HCT116 (cell line): ENCODE data around the gene LHFPL4. TPM values are rescaled to one million over a fixed set of nuclear protein-coding genes. Genes with fewer than 3 reads are reported as not detected.

Source experiments
- ATAC-seq: fragments of 200-7000 bp; cut with Tn5 transposase; 2 replicates; pipeline ENCODE4 v1.9.1; 2020; ENCODE audit warnings: mild to moderate bottlenecking, moderate library complexity
- BruUV-seq: library from RNA; stranded (reverse); fragments of 400-500 nt; replicated peaks from 2 replicates; lab custom pipeline; 2021; lab: Mats Ljungman, UMichigan
- CTCF ChIA-PET: fragments of 300-600 bp; sonication (Branson Sonifier 250); formaldehyde crosslinking; loops from one replicate; lab custom pipeline; 2021; ENCODE audit warnings: antibody characterized with exemption; lab: Charles Lee
- POLR2A ChIA-PET: fragments of 300-600, 350-600 bp; sonication (Branson Sonifier 250); formaldehyde crosslinking; loops from one replicate; lab custom pipeline; 2021; ENCODE audit warnings: antibody characterized with exemption; lab: Charles Lee
- RAD21 ChIA-PET, 2 experiments: fragments of 300-600 bp; sonication (Branson Sonifier 250); formaldehyde crosslinking; loops; one replicate each; lab custom pipeline; 2023; ENCODE audit warnings: low total read pairs in 2 of 2; ENCODE audit not compliant: uncharacterized antibody in 2 of 2, unreplicated experiment in 2 of 2, low non-redundant PET in 1 of 2; lab: Charles Lee
- DNase-seq: peaks from one replicate; pipeline ENCODE4 v3.0.0-alpha.2; 2010; ENCODE audit warnings: low read depth, low spot score
- H2AFZ ChIP-seq: fragments of 200-600 bp; shearing (Covaris generic), sonication (generic); 2 replicates; pipeline ENCODE4 v1.6.1; 2017; ENCODE audit warnings: low read depth, mixed run types, mixed read lengths, antibody characterized with exemption, low read length; ENCODE audit not compliant: poor library complexity, severe bottlenecking
- H3K27ac ChIP-seq: 2 replicates; pipeline ENCODE4 v1.5.1; 2012; ENCODE audit warnings: low read depth, low read length
- H3K27me3 ChIP-seq: fragments of 200-600 bp; sonication (generic); 2 replicates; pipeline ENCODE4 v1.6.1; 2016; ENCODE audit warnings: mixed run types, low read length, mixed read lengths; ENCODE audit not compliant: insufficient read depth
- H3K36me3 ChIP-seq, 2 experiments: fragments of 200-500 bp in 1 of 2; fragments of 200-600 bp in 1 of 2; sonication (Bioruptor generic) in 1 of 2; sonication (generic) in 1 of 2; 2 replicates each; pipeline versions ENCODE4 v1.5.1 to v1.6.1; 2014 to 2016; ENCODE audit warnings: low read length in 2 of 2, inconsistent platforms in 1 of 2, mixed read lengths in 1 of 2, mixed run types in 1 of 2; ENCODE audit not compliant: insufficient read depth in 2 of 2, control insufficient read depth in 1 of 2
- H3K4me1 ChIP-seq, 2 experiments: fragments of 200-600 bp in 1 of 2; sonication (generic) in 1 of 2; 2 replicates each; pipeline versions ENCODE4 v1.5.1 to v1.6.1; 2012 to 2017; ENCODE audit warnings: low read length in 2 of 2, inconsistent platforms in 1 of 2, mild to moderate bottlenecking in 1 of 2, mixed read lengths in 1 of 2, mixed run types in 1 of 2, moderate library complexity in 1 of 2; ENCODE audit not compliant: insufficient read depth in 2 of 2, control insufficient read depth in 1 of 2
- H3K4me2 ChIP-seq: fragments of 200-600 bp; sonication (generic); 2 replicates; pipeline ENCODE4 v1.6.1; 2017; ENCODE audit warnings: mixed run types, low read length, mixed read lengths
- H3K4me3 ChIP-seq, 2 experiments: fragments of 200-600 bp in 1 of 2; sonication (generic) in 1 of 2; replicated peaks in 1 of 2; 2 replicates each; pipeline ENCODE4 v1.5.1; 2011 to 2016; ENCODE audit warnings: low read length in 2 of 2, control low read depth in 1 of 2, low read depth in 1 of 2, mild to moderate bottlenecking in 1 of 2, mixed read lengths in 1 of 2, mixed run types in 1 of 2
- H3K79me2 ChIP-seq: fragments of 200-600 bp; sonication (generic); 2 replicates; pipeline ENCODE4 v1.6.1; 2017; ENCODE audit warnings: mild to moderate bottlenecking, mixed run types, low read length, moderate library complexity, mixed read lengths; ENCODE audit not compliant: insufficient read depth
- H3K9ac ChIP-seq: fragments of 200-600 bp; sonication (generic); 2 replicates; pipeline ENCODE4 v1.6.1; 2016; ENCODE audit warnings: low read length, mixed read lengths
- H3K9me2 ChIP-seq: fragments of 200-600 bp; sonication (generic), shearing (Covaris generic); 2 replicates; pipeline ENCODE4 v1.6.1; 2017; ENCODE audit warnings: mixed run types, mild to moderate bottlenecking, moderate library complexity; ENCODE audit not compliant: insufficient read depth
- H3K9me3 ChIP-seq, 2 experiments: fragments of 200-500 bp in 1 of 2; fragments of 200-600 bp in 1 of 2; sonication (Bioruptor generic) in 1 of 2; sonication (generic) in 1 of 2; 2 replicates each; pipeline ENCODE4 v1.6.1; 2014 to 2017; ENCODE audit warnings: low read length in 2 of 2, mixed read lengths in 2 of 2, inconsistent platforms in 1 of 2, low read depth in 1 of 2, mild to moderate bottlenecking in 1 of 2, mixed run types in 1 of 2, moderate library complexity in 1 of 2; ENCODE audit not compliant: control insufficient read depth in 1 of 2, insufficient read depth in 1 of 2
- H4K20me1 ChIP-seq: fragments of 200-600 bp; sonication (generic), shearing (Covaris generic); 2 replicates; pipeline ENCODE4 v1.6.1; 2017; ENCODE audit warnings: mixed run types, mild to moderate bottlenecking, moderate library complexity; ENCODE audit not compliant: insufficient read depth
- CBX3 ChIP-seq: IDR thresholded peaks from 2 replicates; pipeline ENCODE4 v1.6.1; 2012; ENCODE audit warnings: low read depth
- CTCF ChIP-seq, 3 experiments: fragments of 200-600 bp in 1 of 3; sonication (generic) in 1 of 3; IDR thresholded peaks in 2 of 3; conservative IDR thresholded peaks in 1 of 3; 2 replicates each; pipeline ENCODE4 v1.5.1; 2012 to 2017; ENCODE audit warnings: low read depth in 2 of 3, low read length in 2 of 3, antibody characterized with exemption in 1 of 3, borderline replicate concordance in 1 of 3, control low read depth in 1 of 3, mild to moderate bottlenecking in 1 of 3, mixed read lengths in 1 of 3, mixed run types in 1 of 3, moderate library complexity in 1 of 3; ENCODE audit not compliant: insufficient read depth in 1 of 3
- EGR1 ChIP-seq: IDR thresholded peaks from 2 replicates; pipeline ENCODE4 v1.6.1; 2012; ENCODE audit warnings: low read depth
- EZH2 ChIP-seq: fragments of 200-600 bp; sonication (generic); IDR thresholded peaks from 2 replicates; pipeline ENCODE4 v1.6.1; 2017; ENCODE audit warnings: antibody characterized with exemption, mixed run types
- EZH2phosphoT487 ChIP-seq: fragments of 200-600 bp; IDR thresholded peaks from 2 replicates; pipeline ENCODE4 v1.6.1; 2018; ENCODE audit warnings: antibody characterized with exemption, borderline replicate concordance
- POLR2A ChIP-seq: IDR thresholded peaks from 2 replicates; pipeline ENCODE4 v1.7.0; 2011; ENCODE audit warnings: borderline replicate concordance; ENCODE audit not compliant: insufficient read depth, insufficient read length; ENCODE audit errors: extremely low read depth
- REST ChIP-seq: IDR thresholded peaks from 2 replicates; pipeline ENCODE4 v1.6.1; 2012; ENCODE audit warnings: low read depth
- SP1 ChIP-seq: IDR thresholded peaks from 2 replicates; pipeline ENCODE4 v1.6.1; 2012; ENCODE audit warnings: low read depth
- SRF ChIP-seq: IDR thresholded peaks from 2 replicates; pipeline ENCODE4 v1.6.1; 2012; ENCODE audit warnings: low read depth
- TCF7L2 ChIP-seq: IDR thresholded peaks from 2 replicates; pipeline ENCODE4 v1.7.0; 2011; ENCODE audit warnings: borderline replicate concordance, inconsistent platforms; ENCODE audit not compliant: insufficient read depth, insufficient read length; ENCODE audit errors: extremely low read depth
- YY1 ChIP-seq: IDR thresholded peaks from 2 replicates; pipeline ENCODE4 v1.6.1; 2011; ENCODE audit warnings: low read length, low read depth, moderate library complexity, mild to moderate bottlenecking; ENCODE audit not compliant: insufficient replicate concordance; ENCODE audit errors: extremely low read depth
- ZBTB33 ChIP-seq: IDR thresholded peaks from 2 replicates; pipeline ENCODE4 v1.6.1; 2011; ENCODE audit warnings: mild to moderate bottlenecking, low read length, moderate library complexity; ENCODE audit not compliant: insufficient replicate concordance; ENCODE audit errors: extremely low read depth
- ZFX ChIP-seq: fragments of 450-650 bp; IDR thresholded peaks from 2 replicates; pipeline ENCODE4 v1.6.1; 2017
- ZNF274 ChIP-seq: fragments of 200-500 bp; sonication (Bioruptor generic); IDR thresholded peaks from 2 replicates; pipeline ENCODE4 v1.6.1; 2014; ENCODE audit warnings: mild to moderate bottlenecking, low read depth, low read length, inconsistent platforms
- intact Hi-C: fragments of 100-400 bp; cut with micrococcal nuclease; formaldehyde crosslinking; loops from 2 replicates; pipeline ENCODE4 v1.10.0; 2022
- total RNA-seq: library from RNA; stranded (reverse); gene quantifications from one replicate; pipeline ENCODE4 v1.2.1, GENCODE V29; 2021; ENCODE audit not compliant: unreplicated experiment
- TF ChIP-seq, protein P1 (sequence below): IDR thresholded peaks from 2 replicates; pipeline ENCODE4 v1.6.1; 2012
- TF ChIP-seq, protein P2 (sequence below): IDR thresholded peaks from 2 replicates; pipeline ENCODE4 v1.6.1; 2012

LHFPL4 gene
- total RNA-seq, 1 experiment from 2014 or later: not detected

- Histone ChIP-seq H3K36me3 (no peaks in the 10 kb centered on the region), H2AFZ (no peak overlapping the region), H3K4me3 (no peak overlapping the region), H3K4me1 (no peaks in the 10 kb centered on the region), H3K9me2 (no peaks in the 10 kb centered on the region)
- no peak for ATAC-seq
- TF ChIP-seq POLR2A (no peak), SRF (no peak), EZH2phosphoT487 (no peak), YY1 (no peak), ZFX (no peak), TCF7L2 (no peak), CTCF (IDR thresholded peaks at IDR 0.05 in 2 of 3, conservative IDR thresholded peaks at IDR 0.05 in 1 of 3; ENCODE audit: borderline replicate concordance in 1 of 3, insufficient read depth in 1 of 3, low read depth in 2 of 3, low read length in 2 of 3) (no peak), ZNF274 (no peak), SP1 (no peak), REST (no peak), CBX3 (no peak), EZH2 (no peak), EGR1 (no peak), ZBTB33 (no peak)
- TF ChIP-seq, protein P1, sequence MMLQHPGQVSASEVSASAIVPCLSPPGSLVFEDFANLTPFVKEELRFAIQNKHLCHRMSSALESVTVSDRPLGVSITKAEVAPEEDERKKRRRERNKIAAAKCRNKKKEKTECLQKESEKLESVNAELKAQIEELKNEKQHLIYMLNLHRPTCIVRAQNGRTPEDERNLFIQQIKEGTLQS: no peak
- TF ChIP-seq, protein P2, sequence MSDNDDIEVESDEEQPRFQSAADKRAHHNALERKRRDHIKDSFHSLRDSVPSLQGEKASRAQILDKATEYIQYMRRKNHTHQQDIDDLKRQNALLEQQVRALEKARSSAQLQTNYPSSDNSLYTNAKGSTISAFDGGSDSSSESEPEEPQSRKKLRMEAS: no peak
- TF ChIP-seq, all 23 proteins: peak for 0
- no peaks in the 10 kb centered on the region for H3K9me3 ChIP-seq
- H3K27ac ChIP-seq: no peak overlapping the region
- H4K20me1 ChIP-seq: no peaks in the 10 kb centered on the region
- no peak overlapping the region for H3K9ac ChIP-seq
- DNase-seq: no peak
- H3K27me3 ChIP-seq: peaks cover 7% of the 10 kb centered on the region; the same call in 1 of the 2 replicates
- no peaks in the 10 kb centered on the region for H3K79me2 ChIP-seq
- no TSS peak for BruUV-seq
- no peak overlapping the region for H3K4me2 ChIP-seq
- ChIA-PET POLR2A (no interaction called here), RAD21 (no interaction called here), CTCF (no interaction called here)
- intact Hi-C loops: no loop called here
Observed at GRCh38 chr3:9542182-9542581, 11.4 kb downstream of the LHFPL4 start.
